Adrenal gland (tissue), 5 donors: ENCODE measurements around the gene SLC25A5.
"Not testable (repeated sequence)": the region's sequence is repeated elsewhere in the genome, so short reads cannot be mapped to it uniquely, and the experiment has no call there.

ENCODE experiments used
- CTCF ChIP-seq, 6 experiments: fragments of 450-650 bp in 4 of 6; fragments of 200-600 bp in 2 of 6; sonication (generic) in 1 of 6; IDR thresholded peaks; 1 replicate in 5 of 6; 2 replicates in 1 of 6; pipeline versions ENCODE4 v1.5.1 to v1.8.0; 2016 to 2021; ENCODE audit warnings: antibody characterized with exemption in 6 of 6, mild to moderate bottlenecking in 2 of 6, moderate library complexity in 1 of 6
- POLR2A ChIP-seq, 2 donors: fragments of 450-650 bp; IDR thresholded peaks; one replicate each; pipeline ENCODE4 v1.6.1; 2017; ENCODE audit warnings: antibody characterized with exemption in 2 of 2, mild to moderate bottlenecking in 2 of 2, moderate library complexity in 1 of 2
- donor health status: DM: no; HTN: no; CAD: no.

- not testable (repeated sequence) for TF ChIP-seq CTCF, POLR2A (IDR thresholded peaks at IDR 0.05)
Measured at GRCh38 chrX:119505145-119505544, 36.9 kb downstream of the SLC25A5 start.
